Adrenal gland (tissue), 12 donors: Measurements from ENCODE around the gene PKLR. TPM values are rescaled to one million over a fixed set of nuclear protein-coding genes. Genes with fewer than 3 reads are reported as not detected.

Source experiments
- DNase-seq, 7 donors: peaks; one replicate each; pipeline ENCODE4 v3.0.0-alpha.2; 2019 to 2020
- H3K27ac ChIP-seq, 5 donors: fragments of 200-600 bp; sonication (generic) in 4 of 5; 1 replicate in 3 of 5; 2 replicates in 2 of 5; pipeline versions ENCODE4 v1.5.1 to v1.8.0; 2016 to 2020; ENCODE audit warnings: mild to moderate bottlenecking in 1 of 5
- H3K27me3 ChIP-seq: fragments of 200-600 bp; 2 replicates; pipeline ENCODE4 v1.8.0; 2021
- H3K36me3 ChIP-seq, 2 donors: fragments of 200-600 bp; replicated peaks in 1 of 2; 1 replicate in 1 of 2; 2 replicates in 1 of 2; pipeline versions ENCODE4 v1.5.1 to v1.8.0; 2018 to 2022
- H3K4me1 ChIP-seq, 2 donors: fragments of 200-600 bp; replicated peaks in 1 of 2; 1 replicate in 1 of 2; 2 replicates in 1 of 2; pipeline versions ENCODE4 v1.5.1 to v1.8.0; 2018 to 2021
- H3K4me3 ChIP-seq, 4 donors: fragments of 200-600 bp; sonication (generic) in 3 of 4; one replicate each; pipeline ENCODE4 v1.5.1; 2016 to 2018
- H3K9me3 ChIP-seq, 3 donors: fragments of 200-600 bp; sonication (generic) in 1 of 3; replicated peaks in 1 of 3; 1 replicate in 2 of 3; 2 replicates in 1 of 3; pipeline versions ENCODE4 v1.5.1 to v1.8.0; 2016 to 2021
- CTCF ChIP-seq, 6 experiments: fragments of 450-650 bp in 4 of 6; fragments of 200-600 bp in 2 of 6; sonication (generic) in 1 of 6; IDR thresholded peaks; 1 replicate in 5 of 6; 2 replicates in 1 of 6; pipeline versions ENCODE4 v1.5.1 to v1.8.0; 2016 to 2021; ENCODE audit warnings: antibody characterized with exemption in 6 of 6, mild to moderate bottlenecking in 2 of 6, moderate library complexity in 1 of 6
- POLR2A ChIP-seq, 2 donors: fragments of 450-650 bp; IDR thresholded peaks; one replicate each; pipeline ENCODE4 v1.6.1; 2017; ENCODE audit warnings: antibody characterized with exemption in 2 of 2, mild to moderate bottlenecking in 2 of 2, moderate library complexity in 1 of 2
- WGBS, 4 donors: extraction: QIAGEN DNeasy Blood & Tissue Kit in 2 of 4; methylation state at CpG; one replicate each; pipeline versions ENCODE4 v1.1.5 to v1.1.7; 2013 to 2017; 5-methylcytosine and 5-hydroxymethylcytosine counted together
- intact Hi-C, 2 donors: fragments of 100-400 bp; cut with DNase I; formaldehyde crosslinking; loops; one replicate each; pipeline versions ENCODE4 v1.14.1 to v1.15.0; 2022 to 2023
- polyA plus RNA-seq, 3 donors: library from polyadenylated mRNA; stranded (reverse); fragments of 200-250 nt in 2 of 3; fragments of 350-450 nt in 1 of 3; fragmentation: Illumina TruSeq in 1 of 3; extraction: RNeasy Lipid Tissue Mini Kit (QIAGEN cat#74804) in 1 of 3; gene quantifications; one replicate each; pipeline ENCODE4 v1.2.3, GENCODE V29; 2013 to 2014
- total RNA-seq, 9 donors: library from RNA; depleted of rRNA in 4 of 9; stranded (reverse); fragments of >200 nt in 4 of 9; fragments of 120-200 nt in 1 of 9; fragmentation: NEBNext Ultra II Directional in 1 of 9; extraction: Animal tissue kit (Norgen Biotek cat#: 25700) in 1 of 9; gene quantifications; one replicate each; pipeline versions ENCODE4 v1.1.0 to v1.2.4, GENCODE V29; 2013 to 2023
- donor health status: healthy with polysubstance abuse.
- donor health status: Bipolar disorder and iron deficiency.
- donor health status: DM: yes; HTN: yes; CAD: no.
- donor health status: DM: no; HTN: no; CAD: no.
- donor health status: DM: no; HTN: no; CAD: no.
- donor health status: DM: yes; HTN: yes; CAD: no.

PKLR gene
- total and polyA plus RNA-seq, 12 donors = 0.10 to 0.34 (median 0.21) TPM; not detected in 8

GRCh38 chr1:155325603-155325893 is 24.3 kb upstream of the PKLR start:
- DNase-seq = peak in 1 of 7 donors; percentile 33
- 53 to 74% (median 55%) methylated on average over 6 of the region's 6 CpGs for WGBS, 4 donors
- intact Hi-C loops = no loop called here
- H3K9me3 ChIP-seq = no peaks in the 10 kb centered on the region
- peaks cover 26 to 34% of the 10 kb centered on the region in 2 donors for H3K4me1 ChIP-seq
- peaks cover 0 to 34% of the 10 kb centered on the region in 2 donors for H3K36me3 ChIP-seq
- H3K27ac ChIP-seq = peak overlapping the region in 2 of 5 donors; percentile 96 to 97
- H3K4me3 ChIP-seq = peak overlapping the region in 1 of 4 donors; percentile 78
- TF ChIP-seq POLR2A (IDR thresholded peaks at IDR 0.05) (no peak), CTCF (IDR thresholded peaks at IDR 0.05) (no peak)
- H3K27me3 ChIP-seq = no peaks in the 10 kb centered on the region

GRCh38 chr1:155324717-155325602 is 23.7 kb upstream of the PKLR start:
- Histone ChIP-seq H3K4me3 (peak overlapping the region; percentile 20 to 80 (median 70)), H3K9me3 (no peaks in the 10 kb centered on the region), H3K36me3 (peaks cover 0 to 28% of the 10 kb centered on the region in 2 donors), H3K27ac (peak overlapping the region in 4 of 5 donors; percentile 77 to 97 (median 95)), H3K4me1 (peaks cover 26 to 39% of the 10 kb centered on the region in 2 donors), H3K27me3 (no peaks in the 10 kb centered on the region)
- peak; percentile 60 to 81 (median 68) for DNase-seq
- WGBS, 4 donors = 5 to 10% (median 7%) methylated on average over 32 to 59 of the region's 59 CpGs
- TF ChIP-seq CTCF (IDR thresholded peaks at IDR 0.05) (peak; percentile 16 to 54 (median 44)), POLR2A (IDR thresholded peaks at IDR 0.05) (no peak)
- intact Hi-C loops = loop anchor here (5.0 kb wide), 2 partner anchors 48 to 73 kb away; partner anchors contain the start of gene HCN3 (in 1 of the 2)

- Histone ChIP-seq H3K36me3 (peaks cover 0 to 23% of the 10 kb centered on the region in 2 donors), H3K27ac (peak overlapping the region; percentile 77 to 97 (median 94)), H3K9me3 (no peaks in the 10 kb centered on the region), H3K27me3 (no peaks in the 10 kb centered on the region), H3K4me1 (peaks cover 26 to 43% of the 10 kb centered on the region in 2 donors), H3K4me3 (peak overlapping the region; percentile 20 to 82 (median 79))
- TF ChIP-seq CTCF (IDR thresholded peaks at IDR 0.05) (no peak), POLR2A (IDR thresholded peaks at IDR 0.05) (peak; percentile 61 to 65)
- intact Hi-C loops = loop anchor here (5.0 kb wide), 2 partner anchors 47 to 72 kb away; partner anchors contain the start of gene HCN3 (in 1 of the 2)
- DNase-seq = peak; percentile 95 to 98 (median 98)
- 0% methylated on average over 5 to 44 of the region's 44 CpGs for WGBS, 4 donors
Observed at GRCh38 chr1:155324037-155324716, 22.9 kb upstream of the PKLR start.

- Histone ChIP-seq H3K4me3 (peak overlapping the region; percentile 19 to 82 (median 79)), H3K4me1 (peaks cover 26 to 43% of the 10 kb centered on the region in 2 donors), H3K27me3 (no peaks in the 10 kb centered on the region), H3K9me3 (no peaks in the 10 kb centered on the region), H3K36me3 (peaks cover 0 to 21% of the 10 kb centered on the region in 2 donors), H3K27ac (peak overlapping the region; percentile 77 to 97 (median 94))
- no peak for TF ChIP-seq CTCF (IDR thresholded peaks at IDR 0.05)
- no peak for TF ChIP-seq POLR2A (IDR thresholded peaks at IDR 0.05)
- peak; percentile 93 to 95 (median 95) for DNase-seq
- intact Hi-C loops = loop anchor here (5.0 kb wide), 2 partner anchors 46 to 71 kb away; partner anchors contain the start of gene HCN3 (in 1 of the 2)
- 0 to 1% (median 0%) methylated on average over 4 to 29 of the region's 29 CpGs; no CpG with 5 or more reads in 1 of the 4 donors for WGBS, 4 donors
Observed at GRCh38 chr1:155323729-155324036, 22.4 kb upstream of the PKLR start.
